ENCODE measurements around the gene ATP8A1.

ATP8A1 gene

GRCh38 chr4:42547805-42548204 lies 109.1 kb downstream of the ATP8A1 start:
- Histone ChIP-seq H3K79me2 (no peaks in the 10 kb centered on the region), H3K36me3 (ENCODE audit: control insufficient read depth, insufficient read depth, low read length) (no peaks in the 10 kb centered on the region), H3K9me3 (ENCODE audit: control insufficient read depth, low read length) (no peaks in the 10 kb centered on the region), H3K9ac (no peak overlapping the region), H2AFZ (no peak overlapping the region), H3K27me3 (ENCODE audit: control insufficient read depth, insufficient read depth, low read length) (no peaks in the 10 kb centered on the region), H3K4me1 (no peaks in the 10 kb centered on the region), H3K4me2 (ENCODE audit: low read length) (no peak overlapping the region), H3K27ac (no peak overlapping the region), H3K4me3 (ENCODE audit: low read depth, low read length) (no peak overlapping the region)
- TF ChIP-seq, protein P1, sequence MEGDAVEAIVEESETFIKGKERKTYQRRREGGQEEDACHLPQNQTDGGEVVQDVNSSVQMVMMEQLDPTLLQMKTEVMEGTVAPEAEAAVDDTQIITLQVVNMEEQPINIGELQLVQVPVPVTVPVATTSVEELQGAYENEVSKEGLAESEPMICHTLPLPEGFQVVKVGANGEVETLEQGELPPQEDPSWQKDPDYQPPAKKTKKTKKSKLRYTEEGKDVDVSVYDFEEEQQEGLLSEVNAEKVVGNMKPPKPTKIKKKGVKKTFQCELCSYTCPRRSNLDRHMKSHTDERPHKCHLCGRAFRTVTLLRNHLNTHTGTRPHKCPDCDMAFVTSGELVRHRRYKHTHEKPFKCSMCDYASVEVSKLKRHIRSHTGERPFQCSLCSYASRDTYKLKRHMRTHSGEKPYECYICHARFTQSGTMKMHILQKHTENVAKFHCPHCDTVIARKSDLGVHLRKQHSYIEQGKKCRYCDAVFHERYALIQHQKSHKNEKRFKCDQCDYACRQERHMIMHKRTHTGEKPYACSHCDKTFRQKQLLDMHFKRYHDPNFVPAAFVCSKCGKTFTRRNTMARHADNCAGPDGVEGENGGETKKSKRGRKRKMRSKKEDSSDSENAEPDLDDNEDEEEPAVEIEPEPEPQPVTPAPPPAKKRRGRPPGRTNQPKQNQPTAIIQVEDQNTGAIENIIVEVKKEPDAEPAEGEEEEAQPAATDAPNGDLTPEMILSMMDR (IDR thresholded peaks at IDR 0.05) = no peak

- H3K9me3 ChIP-seq (ENCODE audit: control insufficient read depth, low read length) = no peaks in the 10 kb centered on the region
- H3K4me1 ChIP-seq = no peaks in the 10 kb centered on the region
- H3K27ac ChIP-seq = no peak overlapping the region
- H3K4me3 ChIP-seq (ENCODE audit: low read depth, low read length) = no peak overlapping the region
- H3K4me2 ChIP-seq (ENCODE audit: low read length) = no peak overlapping the region
- H2AFZ ChIP-seq = no peak overlapping the region
- no peaks in the 10 kb centered on the region for H3K79me2 ChIP-seq
- TF ChIP-seq, protein P1 (IDR thresholded peaks at IDR 0.05) = no peak
- no peaks in the 10 kb centered on the region for H3K36me3 ChIP-seq (ENCODE audit: control insufficient read depth, insufficient read depth, low read length)
- no peaks in the 10 kb centered on the region for H3K27me3 ChIP-seq (ENCODE audit: control insufficient read depth, insufficient read depth, low read length)
- no peak overlapping the region for H3K9ac ChIP-seq
Measured at GRCh38 chr4:42543762-42544161, 113.1 kb downstream of the ATP8A1 start.

GRCh38 chr4:42543126-42543525 lies 113.8 kb downstream of the ATP8A1 start:
- Histone ChIP-seq H2AFZ (no peak overlapping the region), H3K79me2 (no peaks in the 10 kb centered on the region), H3K27ac (no peak overlapping the region), H3K4me3 (ENCODE audit: low read depth, low read length) (no peak overlapping the region), H3K4me2 (ENCODE audit: low read length) (no peak overlapping the region), H3K9ac (no peak overlapping the region), H3K4me1 (no peaks in the 10 kb centered on the region), H3K27me3 (ENCODE audit: control insufficient read depth, insufficient read depth, low read length) (no peaks in the 10 kb centered on the region), H3K9me3 (ENCODE audit: control insufficient read depth, low read length) (no peaks in the 10 kb centered on the region), H3K36me3 (ENCODE audit: control insufficient read depth, insufficient read depth, low read length) (no peaks in the 10 kb centered on the region)
- TF ChIP-seq, protein P1 (IDR thresholded peaks at IDR 0.05) = no peak

GRCh38 chr4:42541647-42542046 lies 115.3 kb downstream of the ATP8A1 start:
- Histone ChIP-seq H3K9ac (no peak overlapping the region), H3K27me3 (ENCODE audit: control insufficient read depth, insufficient read depth, low read length) (no peaks in the 10 kb centered on the region), H2AFZ (no peak overlapping the region), H3K79me2 (no peaks in the 10 kb centered on the region), H3K27ac (no peak overlapping the region), H3K4me1 (no peaks in the 10 kb centered on the region), H3K9me3 (ENCODE audit: control insufficient read depth, low read length) (no peaks in the 10 kb centered on the region), H3K36me3 (ENCODE audit: control insufficient read depth, insufficient read depth, low read length) (no peaks in the 10 kb centered on the region), H3K4me3 (ENCODE audit: low read depth, low read length) (no peak overlapping the region), H3K4me2 (ENCODE audit: low read length) (no peak overlapping the region)
- TF ChIP-seq, protein P1 (IDR thresholded peaks at IDR 0.05) = no peak

- Histone ChIP-seq H3K4me2 (ENCODE audit: low read length) (no peak overlapping the region), H3K27ac (no peak overlapping the region), H3K4me3 (ENCODE audit: low read depth, low read length) (no peak overlapping the region), H2AFZ (no peak overlapping the region), H3K36me3 (ENCODE audit: control insufficient read depth, insufficient read depth, low read length) (no peaks in the 10 kb centered on the region), H3K27me3 (ENCODE audit: control insufficient read depth, insufficient read depth, low read length) (no peaks in the 10 kb centered on the region), H3K79me2 (no peaks in the 10 kb centered on the region), H3K4me1 (no peaks in the 10 kb centered on the region), H3K9me3 (ENCODE audit: control insufficient read depth, low read length) (no peaks in the 10 kb centered on the region), H3K9ac (no peak overlapping the region)
- TF ChIP-seq, protein P1 (IDR thresholded peaks at IDR 0.05) = no peak
Measured at GRCh38 chr4:42533042-42533441, 123.9 kb downstream of the ATP8A1 start.

Data from parathyroid adenoma (tissue), 2 donors.